ENCODE measurements around the gene DGKZ. TPM values are rescaled to one million over a fixed set of nuclear protein-coding genes. Genes with fewer than 3 reads are reported as not detected.

DGKZ gene
- total and polyA plus RNA-seq, 2 of the 13 experiments (the other 11 are each of a cell fraction or from before 2014, with no cell fraction given), result 15.8 to 20.7 TPM

- TF ChIP-seq NFE2L2 (IDR thresholded peaks at IDR 0.05; ENCODE audit: low read length) (no peak), ELF3 (CRISPR knock-in tag; IDR thresholded peaks at IDR 0.05) (no peak), ZNF12 (CRISPR knock-in tag; IDR thresholded peaks at IDR 0.05) (no peak), MATR3 (CRISPR knock-in tag; IDR thresholded peaks at IDR 0.05) (no peak), ZNF616 (CRISPR knock-in tag; IDR thresholded peaks at IDR 0.05; ENCODE audit: low read depth) (no peak), SP4 (CRISPR knock-in tag; IDR thresholded peaks at IDR 0.05) (no peak), ZNF543 (CRISPR knock-in tag; IDR thresholded peaks at IDR 0.05) (no peak), ZNF230 (CRISPR knock-in tag; IDR thresholded peaks at IDR 0.05) (no peak; the same call in 1 of the 2 replicates), ZBTB37 (CRISPR knock-in tag; IDR thresholded peaks at IDR 0.05) (no peak), HHEX (CRISPR knock-in tag; IDR thresholded peaks at IDR 0.05) (no peak), TRIM22 (IDR thresholded peaks at IDR 0.05) (no peak), TBP (CRISPR knock-in tag; IDR thresholded peaks at IDR 0.05) (no peak), ZNF777 (CRISPR knock-in tag; IDR thresholded peaks at IDR 0.05) (peak; percentile 90), KDM3A (CRISPR knock-in tag; IDR thresholded peaks at IDR 0.05; ENCODE audit: low read depth) (peak; percentile 93; the same call in 1 of the 2 replicates), MZF1 (CRISPR knock-in tag; IDR thresholded peaks at IDR 0.05; ENCODE audit: borderline replicate concordance) (no peak), ZFP91 (CRISPR knock-in tag; IDR thresholded peaks at IDR 0.05; ENCODE audit: borderline replicate concordance) (peak; percentile 74; the same call in 1 of the 2 replicates), ESRRA (CRISPR knock-in tag; IDR thresholded peaks at IDR 0.05; ENCODE audit: low read depth) (no peak), ZNF816 (CRISPR knock-in tag; IDR thresholded peaks at IDR 0.05; ENCODE audit: borderline replicate concordance) (no peak), TFE3 (CRISPR knock-in tag; IDR thresholded peaks at IDR 0.05) (no peak), CREM (IDR thresholded peaks at IDR 0.05) (no peak), CREM (CRISPR knock-in tag; IDR thresholded peaks at IDR 0.05) (no peak), KAT8 (CRISPR knock-in tag; IDR thresholded peaks at IDR 0.05) (peak; percentile 13; the same call in 1 of the 2 replicates), ZNF605 (CRISPR knock-in tag; IDR thresholded peaks at IDR 0.05) (0 out of 2 replicates have a peak, but pooled peaks have one; percentile 58)
Observed at GRCh38 chr11:46389450-46390330, 42.4 kb downstream of the DGKZ start (continued).

All from HepG2 (cell line).